ENCODE data around the gene RCOR1. TPM values are rescaled to one million over a fixed set of nuclear protein-coding genes. Genes with fewer than 3 reads are reported as not detected.
A peak's percentile ranks its signal among the peaks of the same experiment; 100 is the strongest.

The RCOR1 gene
- total and polyA plus RNA-seq, 2 of the 8 experiments (the other 6 are each of a cell fraction or from before 2014, with no cell fraction given): 12.3 to 26.3 TPM

- no peak overlapping the region for H2BK5ac ChIP-seq (ENCODE audit: low read depth, low read length)
- H2AK5ac ChIP-seq (ENCODE audit: low read depth, low read length): no peak overlapping the region
- no peak overlapping the region for H2BK15ac ChIP-seq (ENCODE audit: low read length)
- no peak overlapping the region for H3K4me3 ChIP-seq (ENCODE audit: extremely low read depth in 1 of 4, insufficient read depth in 2 of 4, low read depth in 3 of 4, low read length in 4 of 4)
- no peak overlapping the region for H2BK20ac ChIP-seq (ENCODE audit: low read length)
- H3K4me2 ChIP-seq (ENCODE audit: insufficient read depth in 1 of 2, low read depth in 2 of 2, low read length in 2 of 2): no peak overlapping the region
- no peaks in the 10 kb centered on the region for H3K27me3 ChIP-seq (replicated peaks in 1 of 4; ENCODE audit: control insufficient read depth in 3 of 4, extremely low read depth in 1 of 4, insufficient read depth in 3 of 4, low read length in 3 of 4)
- no peak overlapping the region for H2AFZ ChIP-seq (ENCODE audit: low read length)
- H3K9ac ChIP-seq (replicated peaks in 1 of 4; ENCODE audit: extremely low read depth in 1 of 4, low read depth in 3 of 4, low read length in 3 of 4): no peak overlapping the region
- H3K27ac ChIP-seq (ENCODE audit: low read depth, low read length): no peak overlapping the region
- H3K9me3 ChIP-seq (ENCODE audit: insufficient read depth in 2 of 2, low read depth in 1 of 2, low read length in 1 of 2): peaks cover 0 to 2% of the 10 kb centered on the region in 2 experiments; a peak in 1 of 4 replicates
- peak overlapping the region; percentile 29; the same call in 1 of the 2 replicates for H2BK12ac ChIP-seq (ENCODE audit: low read depth, low read length)
- H4K5ac ChIP-seq (ENCODE audit: insufficient read length, low read depth, low read length): no peak overlapping the region
- no peaks in the 10 kb centered on the region; the same call in 1 of the 2 replicates for H3K23me2 ChIP-seq (ENCODE audit: low read depth, low read length)
- peaks cover 0 to 5% of the 10 kb centered on the region in 2 experiments for H4K20me1 ChIP-seq (replicated peaks in 1 of 2; ENCODE audit: control insufficient read depth in 1 of 2, insufficient read depth in 2 of 2, low read length in 2 of 2)
- peaks cover 0 to 5% (median 0%) of the 10 kb centered on the region in 4 experiments; a peak in 2 of 7 replicates for H3K4me1 ChIP-seq (replicated peaks in 1 of 4; ENCODE audit: control insufficient read depth in 3 of 4, insufficient read depth in 4 of 4, low read length in 3 of 4)
- H3K79me1 ChIP-seq (ENCODE audit: low read depth, low read length): peaks cover 7% of the 10 kb centered on the region
- TF ChIP-seq RAD21 (IDR thresholded peaks at IDR 0.05 in 1 of 2, conservative IDR thresholded peaks at IDR 0.05 in 1 of 2; ENCODE audit: low read depth in 2 of 2, low read length in 2 of 2): no peak
- TF ChIP-seq JUND (IDR thresholded peaks at IDR 0.05; ENCODE audit: low read length): peak; percentile 64; the same call in 1 of the 2 replicates
- no peak overlapping the region for H4K91ac ChIP-seq (replicated peaks; ENCODE audit: insufficient read length, low read length)
- H3K14ac ChIP-seq (ENCODE audit: insufficient read length): no peak overlapping the region
- H3K79me2 ChIP-seq (ENCODE audit: control insufficient read depth in 1 of 2, insufficient read depth in 2 of 2, low read length in 2 of 2): peaks cover 0 to 87% of the 10 kb centered on the region in 2 experiments; a peak in 3 of 4 replicates
- no peak for DNase-seq (ENCODE audit: low read depth in 1 of 2, low spot score in 2 of 2)
- ChIA-PET POLR2A (ENCODE audit: partially characterized antibody) (interaction anchor here (1.4 kb wide), 1 partner anchor 9 kb away, joined by 8 read pairs; no protein-coding TSS in a partner anchor), CTCF (ENCODE audit: partially characterized antibody) (interaction anchor here (0.7 to 1.6 kb wide), 7 partner anchors 10 to 131 kb away, joined by 3 to 6 read pairs (median 3); no protein-coding TSS in a partner anchor)
- no peak overlapping the region for H4K8ac ChIP-seq (ENCODE audit: extremely low read depth, insufficient read depth, low read length)
- FAIRE-seq: no peak
- H3K56ac ChIP-seq (replicated peaks; ENCODE audit: insufficient read length, low read depth, low read length): no peak overlapping the region
- no peaks in the 10 kb centered on the region for H3K36me3 ChIP-seq (ENCODE audit: control insufficient read depth in 2 of 4, insufficient read depth in 4 of 4, low read length in 3 of 4)
- H2BK120ac ChIP-seq (replicated peaks; ENCODE audit: low read depth, low read length): no peak overlapping the region
- H3K4ac ChIP-seq (replicated peaks; ENCODE audit: insufficient read length, low read depth, low read length): no peak overlapping the region
- H3K23ac ChIP-seq (ENCODE audit: insufficient read length): no peak overlapping the region
- H3K18ac ChIP-seq (ENCODE audit: extremely low read depth, low read length): no peak overlapping the region
Measured at GRCh38 chr14:102655137-102655536, 62.7 kb downstream of the RCOR1 start.
